Peyer's patch (tissue), 4 donors: ENCODE measurements around the gene ABCF2. TPM values are rescaled to one million over a fixed set of nuclear protein-coding genes. Genes with fewer than 3 reads are reported as not detected.

ENCODE experiments used
- DNase-seq, 3 donors: peaks; one replicate each; pipeline ENCODE4 v3.0.0-alpha.2; 2017 to 2019
- H3K27ac ChIP-seq, 4 donors: fragments of 200-600 bp; sonication (generic); one replicate each; pipeline ENCODE4 v1.5.1; 2016 to 2019
- H3K27me3 ChIP-seq, 2 donors: fragments of 200-600 bp; sonication (generic); one replicate each; pipeline ENCODE4 v1.5.1; 2019
- H3K36me3 ChIP-seq, 3 donors: fragments of 200-600 bp; sonication (generic); one replicate each; pipeline ENCODE4 v1.5.1; 2016 to 2019
- H3K4me1 ChIP-seq, 4 donors: fragments of 200-600 bp; sonication (generic); one replicate each; pipeline ENCODE4 v1.5.1; 2016 to 2019
- H3K4me3 ChIP-seq, 4 donors: fragments of 200-600 bp; sonication (generic); 1 replicate in 3 of 4; 2 replicates in 1 of 4; pipeline ENCODE4 v1.5.1; 2016 to 2019; ENCODE audit warnings: mild to moderate bottlenecking in 1 of 4
- H3K9me3 ChIP-seq, 4 donors: fragments of 200-600 bp; sonication (generic); one replicate each; pipeline ENCODE4 v1.5.1; 2016 to 2019; ENCODE audit warnings: mild to moderate bottlenecking in 1 of 4
- CTCF ChIP-seq, 6 experiments: fragments of 450-650 bp in 4 of 6; fragments of 200-600 bp in 2 of 6; sonication (generic) in 1 of 6; IDR thresholded peaks; one replicate each; pipeline ENCODE4 v1.5.1; 2017 to 2019; ENCODE audit warnings: antibody characterized with exemption in 6 of 6, mild to moderate bottlenecking in 3 of 6, moderate library complexity in 1 of 6
- POLR2A ChIP-seq, 2 donors: fragments of 450-650 bp; IDR thresholded peaks; one replicate each; pipeline ENCODE4 v1.5.1; 2017; ENCODE audit warnings: antibody characterized with exemption in 2 of 2, mild to moderate bottlenecking in 2 of 2, moderate library complexity in 2 of 2
- total RNA-seq, 4 donors: library from RNA; depleted of rRNA; stranded (reverse); fragments of >200 nt; gene quantifications; one replicate each; pipeline ENCODE4 v1.1.0, GENCODE V29; 2016

The ABCF2 gene
- total RNA-seq, 4 donors from 2014 or later: 20.7 to 29.7 (median 26.4) TPM

GRCh38 chr7:151195616-151196450 is 31.2 kb downstream of the ABCF2 start:
- H3K9me3 ChIP-seq: no peaks in the 10 kb centered on the region
- no peak overlapping the region for H3K27ac ChIP-seq
- no peaks in the 10 kb centered on the region for H3K4me1 ChIP-seq
- no peaks in the 10 kb centered on the region for H3K36me3 ChIP-seq
- H3K4me3 ChIP-seq: no peak overlapping the region
- DNase-seq: no peak
- no peak for TF ChIP-seq POLR2A (IDR thresholded peaks at IDR 0.05)
- H3K27me3 ChIP-seq: no peaks in the 10 kb centered on the region

- Histone ChIP-seq H3K27ac (no peak overlapping the region), H3K27me3 (no peaks in the 10 kb centered on the region), H3K9me3 (no peaks in the 10 kb centered on the region), H3K4me1 (no peaks in the 10 kb centered on the region), H3K36me3 (no peaks in the 10 kb centered on the region), H3K4me3 (no peak overlapping the region)
- TF ChIP-seq CTCF (IDR thresholded peaks at IDR 0.05) (no peak), POLR2A (IDR thresholded peaks at IDR 0.05) (no peak)
- DNase-seq: no peak
Observed at GRCh38 chr7:151194188-151194587, 32.8 kb downstream of the ABCF2 start.

- Histone ChIP-seq H3K27ac (no peak overlapping the region), H3K4me3 (no peak overlapping the region), H3K4me1 (no peaks in the 10 kb centered on the region), H3K36me3 (no peaks in the 10 kb centered on the region), H3K9me3 (no peaks in the 10 kb centered on the region), H3K27me3 (no peaks in the 10 kb centered on the region)
- TF ChIP-seq POLR2A (IDR thresholded peaks at IDR 0.05) (no peak), CTCF (IDR thresholded peaks at IDR 0.05) (no peak)
- no peak for DNase-seq
Observed at GRCh38 chr7:151193203-151193978, 33.6 kb downstream of the ABCF2 start.

- Histone ChIP-seq H3K36me3 (no peaks in the 10 kb centered on the region), H3K27ac (no peak overlapping the region), H3K9me3 (no peaks in the 10 kb centered on the region), H3K4me3 (no peak overlapping the region), H3K27me3 (no peaks in the 10 kb centered on the region), H3K4me1 (no peaks in the 10 kb centered on the region)
- TF ChIP-seq CTCF (IDR thresholded peaks at IDR 0.05): no peak
- no peak for DNase-seq
Observed at GRCh38 chr7:151192002-151192539, 34.9 kb downstream of the ABCF2 start.

- DNase-seq: no peak
- Histone ChIP-seq H3K9me3 (no peaks in the 10 kb centered on the region), H3K27ac (no peak overlapping the region), H3K36me3 (no peaks in the 10 kb centered on the region), H3K27me3 (no peaks in the 10 kb centered on the region), H3K4me1 (no peaks in the 10 kb centered on the region), H3K4me3 (no peak overlapping the region)
- TF ChIP-seq CTCF (IDR thresholded peaks at IDR 0.05) (no peak), POLR2A (IDR thresholded peaks at IDR 0.05) (no peak)
Observed at GRCh38 chr7:151191544-151191943, 35.5 kb downstream of the ABCF2 start.

GRCh38 chr7:151189038-151189437 is 38.0 kb downstream of the ABCF2 start:
- Histone ChIP-seq H3K27ac (no peak overlapping the region), H3K9me3 (no peaks in the 10 kb centered on the region), H3K4me3 (no peak overlapping the region), H3K27me3 (no peaks in the 10 kb centered on the region), H3K36me3 (no peaks in the 10 kb centered on the region), H3K4me1 (no peaks in the 10 kb centered on the region)
- no peak for DNase-seq
- TF ChIP-seq POLR2A (IDR thresholded peaks at IDR 0.05) (no peak), CTCF (IDR thresholded peaks at IDR 0.05) (no peak)
